ENCODE measurements around the gene TUBB3.
"Not testable (repeated sequence)": the region's sequence is repeated elsewhere in the genome, so short reads cannot be mapped to it uniquely, and the experiment has no call there.

The TUBB3 gene

GRCh38 chr16:89918453-89919347 lies 4.4 kb upstream of the TUBB3 start, which contains the start of gene MC1R:
Gene MC1R, plus strand, starts transcription at chr16:89918862. Its CDS starts 397 bp downstream, at chr16:89919259.
- DNase-seq = peak; percentile 70

- no peak for DNase-seq
These were observed 3.4 kb upstream of the TUBB3 start for GRCh38 chr16:89919535-89920406.

- no peak for DNase-seq
These were observed 2.4 kb upstream of the TUBB3 start for GRCh38 chr16:89920723-89921122.

GRCh38 chr16:89921131-89921701 lies 1.9 kb upstream of the TUBB3 start:
- DNase-seq = peak; percentile 54

DNA sequence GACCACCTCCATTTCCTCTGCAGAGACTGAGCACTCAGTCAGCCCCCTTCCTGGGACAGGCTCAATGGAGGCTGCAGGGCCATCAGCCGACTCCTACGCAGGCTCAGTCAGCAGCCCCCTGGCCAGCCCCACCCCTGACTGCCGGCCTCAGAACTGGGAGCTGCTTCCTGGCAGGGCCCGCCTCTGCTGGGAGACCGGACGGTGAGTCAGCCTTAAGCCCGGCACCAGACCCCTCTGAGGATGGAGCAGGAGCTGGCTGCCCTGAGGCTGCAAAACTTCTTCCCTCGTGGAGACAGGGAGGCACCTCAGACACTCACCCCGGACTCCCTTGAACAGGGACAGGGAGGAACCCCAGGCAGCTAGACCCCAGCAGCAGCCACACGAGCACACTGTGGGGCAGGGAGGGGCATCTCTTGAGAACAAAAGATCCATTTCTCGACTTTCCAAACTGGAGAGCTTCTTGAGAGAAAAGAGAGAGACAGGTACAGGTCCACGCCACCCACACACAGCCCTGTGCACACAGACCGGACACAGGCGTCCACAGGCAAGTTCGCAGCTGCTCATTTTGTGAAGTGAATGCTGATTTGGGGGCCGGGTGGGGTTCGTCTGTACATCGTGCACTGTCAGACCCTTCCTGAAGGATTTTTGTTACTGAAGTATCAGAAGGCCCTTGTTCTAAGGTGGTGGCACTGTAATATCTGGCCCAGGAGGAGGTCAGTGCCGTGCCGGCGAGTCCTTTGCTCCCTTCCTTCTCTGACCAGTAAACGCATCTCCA lies 1.3 kb upstream of the TUBB3 start:
- no peak for DNase-seq

GRCh38 chr16:89922477-89922883 lies 662 bp upstream of the TUBB3 start:
- peak; percentile 76 for DNase-seq

DNA sequence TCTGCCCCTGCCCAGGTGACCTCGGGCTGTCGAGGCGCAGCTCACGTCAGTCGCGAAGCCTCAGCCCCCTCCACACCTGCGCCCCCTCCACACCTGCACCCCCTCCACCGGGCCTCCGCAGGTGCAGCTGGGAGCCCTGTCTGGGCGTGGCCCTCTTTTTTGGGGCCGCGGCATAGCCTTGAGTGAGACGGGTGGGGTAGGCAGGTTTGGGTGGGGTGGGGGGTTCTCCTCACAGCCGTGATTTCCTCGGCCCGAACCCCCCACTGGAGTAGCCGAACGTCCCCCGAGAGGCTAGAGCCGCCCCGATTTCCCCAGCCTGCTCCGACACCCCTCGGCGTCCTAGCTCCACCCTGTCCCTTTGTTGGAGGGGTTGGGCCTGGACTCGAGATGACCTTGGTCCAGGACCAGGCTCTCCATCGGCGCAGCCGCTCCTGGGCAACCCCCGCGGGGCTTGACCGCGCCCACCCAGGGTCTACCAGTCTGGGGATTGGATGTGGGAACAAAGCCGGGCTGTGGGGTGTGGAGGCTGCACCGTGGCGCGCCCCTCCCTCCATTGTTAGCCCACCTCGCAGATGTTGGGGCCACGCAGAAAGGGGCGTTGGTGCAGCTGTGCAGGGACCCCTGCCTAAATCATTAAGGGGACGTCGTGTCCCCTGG lies 626 bp downstream of the TUBB3 start:
- DNase-seq = peak; percentile 56

- DNase-seq = peak; percentile 62
These were observed 1.3 kb downstream of the TUBB3 start for GRCh38 chr16:89924297-89924924.

GRCh38 chr16:89924925-89925307 lies 1.8 kb downstream of the TUBB3 start:
- DNase-seq = no peak

- peak; percentile 53 for DNase-seq
These were observed 2.5 kb downstream of the TUBB3 start for GRCh38 chr16:89925596-89926079.

DNA sequence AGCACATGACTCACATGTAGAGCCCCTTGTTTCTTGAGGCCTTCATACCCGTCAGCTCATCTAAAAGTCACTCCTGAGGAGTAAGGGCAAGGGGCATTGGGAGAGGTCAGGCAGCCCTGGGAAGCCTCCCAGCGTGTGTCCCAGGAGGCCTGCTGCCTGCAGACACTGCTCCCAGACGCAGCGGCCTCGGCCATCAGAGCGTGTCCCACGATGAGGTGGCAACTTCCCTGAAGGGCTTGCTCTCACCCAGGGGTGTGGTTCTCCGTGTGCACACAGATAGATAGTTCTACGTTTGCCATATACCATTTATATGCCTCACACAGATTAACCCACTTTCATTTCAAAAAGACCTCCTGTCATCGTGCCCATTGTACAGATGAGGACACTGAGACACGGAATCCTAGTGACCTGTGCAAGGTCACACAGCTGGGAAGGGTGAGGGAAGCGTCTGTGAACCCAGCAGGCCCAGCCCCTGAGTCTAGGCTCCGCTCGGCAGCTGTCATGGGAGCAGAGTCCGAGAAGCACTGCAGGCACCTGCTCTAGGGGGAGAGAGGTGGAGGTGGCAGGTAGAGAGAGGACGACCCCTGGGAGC lies 8.3 kb downstream of the TUBB3 start:
- DNase-seq = no peak

- no peak for DNase-seq
These were observed 8.8 kb downstream of the TUBB3 start for GRCh38 chr16:89931964-89932363.

DNA sequence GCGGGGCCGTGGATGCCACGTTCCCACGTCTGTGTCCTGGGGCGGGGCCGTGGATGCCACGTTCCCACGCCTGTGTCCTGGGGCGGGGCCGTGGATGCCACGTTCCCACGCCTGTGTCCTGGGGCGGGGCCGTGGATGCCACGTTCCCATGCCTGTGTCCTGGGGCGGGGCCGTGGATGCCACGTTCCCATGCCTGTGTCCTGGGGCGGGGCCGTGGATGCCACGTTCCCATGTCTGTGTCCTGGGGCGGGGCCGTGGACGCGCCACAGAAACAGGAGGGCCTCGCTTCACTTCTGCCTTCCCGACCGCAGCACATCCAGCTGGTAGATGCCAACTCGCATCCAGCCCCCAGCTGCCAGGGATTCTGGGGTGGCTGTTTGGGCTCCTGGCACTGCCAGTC lies 10.9 kb downstream of the TUBB3 start:
- not testable (repeated sequence) for DNase-seq

- no peak for DNase-seq
These were observed 11.7 kb downstream of the TUBB3 start for GRCh38 chr16:89934611-89935553.

DNA sequence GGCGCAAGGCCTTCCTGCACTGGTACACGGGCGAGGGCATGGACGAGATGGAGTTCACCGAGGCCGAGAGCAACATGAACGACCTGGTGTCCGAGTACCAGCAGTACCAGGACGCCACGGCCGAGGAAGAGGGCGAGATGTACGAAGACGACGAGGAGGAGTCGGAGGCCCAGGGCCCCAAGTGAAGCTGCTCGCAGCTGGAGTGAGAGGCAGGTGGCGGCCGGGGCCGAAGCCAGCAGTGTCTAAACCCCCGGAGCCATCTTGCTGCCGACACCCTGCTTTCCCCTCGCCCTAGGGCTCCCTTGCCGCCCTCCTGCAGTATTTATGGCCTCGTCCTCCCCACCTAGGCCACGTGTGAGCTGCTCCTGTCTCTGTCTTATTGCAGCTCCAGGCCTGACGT lies 12.5 kb downstream of the TUBB3 start:
- not testable (repeated sequence) for DNase-seq

DNA sequence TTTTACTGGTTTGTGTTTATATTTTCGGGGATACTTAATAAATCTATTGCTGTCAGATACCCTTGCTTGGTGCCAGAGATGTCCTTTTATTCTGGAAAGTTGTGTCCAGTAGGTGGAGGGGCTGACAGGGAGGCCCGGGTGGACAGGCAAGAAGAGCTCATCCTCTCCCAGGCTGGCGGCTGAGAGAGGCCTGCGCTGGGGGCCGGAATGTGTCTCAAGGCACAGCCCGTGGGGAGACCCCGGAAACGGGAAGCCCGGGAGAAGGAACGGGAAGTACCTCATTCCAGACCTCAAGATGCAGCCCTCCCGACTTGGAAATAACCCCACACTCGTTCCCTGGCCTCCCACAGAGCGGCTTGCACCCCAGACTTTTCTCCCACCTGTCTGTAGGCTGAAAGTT lies 12.9 kb downstream of the TUBB3 start:
- DNase-seq = no peak

DNA sequence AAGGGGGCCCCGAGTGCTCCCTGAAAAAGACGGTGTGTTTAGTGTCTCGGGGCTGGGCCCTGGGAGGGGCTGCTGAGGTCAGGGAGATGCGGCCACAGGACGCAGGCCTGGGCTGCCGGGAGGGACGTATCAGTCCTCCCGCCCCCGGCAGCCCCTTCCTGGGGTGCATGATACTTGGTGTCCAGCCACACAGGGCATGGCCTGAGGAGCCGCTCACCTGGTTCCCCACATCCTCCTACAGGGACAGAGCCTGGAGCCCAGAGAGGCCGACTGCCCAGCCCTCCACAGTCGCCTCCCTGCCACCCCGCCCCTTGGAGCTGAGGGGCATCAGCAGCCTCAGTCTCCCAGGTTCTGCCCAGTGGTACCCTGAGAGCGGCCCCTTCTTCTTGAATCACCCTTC lies 13.4 kb downstream of the TUBB3 start:
- DNase-seq = no peak

GRCh38 chr16:89936981-89937380 lies 13.8 kb downstream of the TUBB3 start:
- no peak for DNase-seq

- no peak for DNase-seq
These were observed 15.2 kb downstream of the TUBB3 start for GRCh38 chr16:89938175-89938885.

All from activated CD8-positive, alpha-beta memory T cell treated with anti-CD3 and anti-CD28 coated beads, Interleukin-2, amount 50 U/mL, for 48 hours (primary cell).